Parathyroid adenoma (tissue), 2 donors: ENCODE measurements around the gene CAMK2G.

ENCODE experiments used
- H2AFZ ChIP-seq: fragments of 300-600 bp; sonication (generic); one replicate; pipeline ENCODE4 v1.7.0; 2017; ENCODE audit warnings: antibody characterized with exemption, mild to moderate bottlenecking
- H3K27ac ChIP-seq: fragments of 300-600 bp; sonication (generic); one replicate; pipeline ENCODE4 v1.7.0; 2017
- H3K27me3 ChIP-seq: fragments of 300-600 bp; sonication (generic); one replicate; pipeline ENCODE4 v1.7.0; 2017; ENCODE audit warnings: low read length; ENCODE audit not compliant: control insufficient read depth, insufficient read depth
- H3K36me3 ChIP-seq: fragments of 300-600 bp; sonication (generic); one replicate; pipeline ENCODE4 v1.7.0; 2017; ENCODE audit warnings: low read length; ENCODE audit not compliant: control insufficient read depth, insufficient read depth
- H3K4me1 ChIP-seq: fragments of 300-600 bp; sonication (generic); one replicate; pipeline ENCODE4 v1.7.0; 2017; ENCODE audit warnings: control low read depth
- H3K4me2 ChIP-seq: fragments of 300-600 bp; sonication (generic); one replicate; pipeline ENCODE4 v1.7.0; 2017; ENCODE audit warnings: low read length
- H3K4me3 ChIP-seq: fragments of 300-600 bp; sonication (generic); one replicate; pipeline ENCODE4 v1.7.0; 2017; ENCODE audit warnings: low read depth, low read length
- H3K79me2 ChIP-seq: fragments of 300-600 bp; sonication (generic); one replicate; pipeline ENCODE4 v1.7.0; 2017; ENCODE audit warnings: control low read depth
- H3K9ac ChIP-seq: fragments of 300-600 bp; sonication (generic); one replicate; pipeline ENCODE4 v1.7.0; 2017; ENCODE audit warnings: mild to moderate bottlenecking
- H3K9me3 ChIP-seq: fragments of 300-600 bp; sonication (generic); one replicate; pipeline ENCODE4 v1.7.0; 2017; ENCODE audit warnings: low read length; ENCODE audit not compliant: control insufficient read depth
- CTCF ChIP-seq: fragments of 300-600 bp; sonication (generic); IDR thresholded peaks from one replicate; pipeline ENCODE4 v1.7.0; 2017; ENCODE audit warnings: antibody characterized with exemption, mild to moderate bottlenecking
- donor health status: primary hyperparathyroidism.

CAMK2G gene

GRCh38 chr10:73809061-73809818 is 65.1 kb downstream of the CAMK2G start:
- Histone ChIP-seq H3K79me2 (peaks cover 12% of the 10 kb centered on the region), H3K27ac (no peak overlapping the region), H3K4me2 (peak overlapping the region; percentile 34), H3K4me1 (peaks cover 15% of the 10 kb centered on the region), H3K4me3 (peak overlapping the region; percentile 24), H3K9me3 (no peaks in the 10 kb centered on the region), H3K36me3 (no peaks in the 10 kb centered on the region), H3K9ac (no peak overlapping the region), H3K27me3 (no peaks in the 10 kb centered on the region), H2AFZ (no peak overlapping the region)
- TF ChIP-seq CTCF = no peak

- no peak overlapping the region for H3K9ac ChIP-seq
- H3K9me3 ChIP-seq = no peaks in the 10 kb centered on the region
- H3K4me2 ChIP-seq = no peak overlapping the region
- peaks cover 12% of the 10 kb centered on the region for H3K79me2 ChIP-seq
- no peak overlapping the region for H3K4me3 ChIP-seq
- H3K36me3 ChIP-seq = no peaks in the 10 kb centered on the region
- no peak overlapping the region for H2AFZ ChIP-seq
- no peak overlapping the region for H3K27ac ChIP-seq
- H3K4me1 ChIP-seq = peaks cover 15% of the 10 kb centered on the region
- TF ChIP-seq CTCF = no peak
- H3K27me3 ChIP-seq = no peaks in the 10 kb centered on the region
Measured at GRCh38 chr10:73808021-73808815, 66.1 kb downstream of the CAMK2G start.

- H3K36me3 ChIP-seq = no peaks in the 10 kb centered on the region
- H3K9ac ChIP-seq = no peak overlapping the region
- H3K4me3 ChIP-seq = no peak overlapping the region
Measured at GRCh38 chr10:73807471-73807870, 66.9 kb downstream of the CAMK2G start.

GRCh38 chr10:73806176-73806950 is 68.0 kb downstream of the CAMK2G start:
- Histone ChIP-seq H3K9me3 (no peaks in the 10 kb centered on the region), H3K4me3 (no peak overlapping the region), H3K9ac (no peak overlapping the region), H3K27ac (no peak overlapping the region), H3K4me2 (no peak overlapping the region), H3K36me3 (no peaks in the 10 kb centered on the region), H3K4me1 (peaks cover 15% of the 10 kb centered on the region), H3K79me2 (peaks cover 12% of the 10 kb centered on the region), H3K27me3 (no peaks in the 10 kb centered on the region), H2AFZ (no peak overlapping the region)
- TF ChIP-seq CTCF = no peak

More at GRCh38 chr10:73807471-73807870, 66.9 kb downstream of the CAMK2G start:
- H3K9me3 ChIP-seq = no peaks in the 10 kb centered on the region
- H2AFZ ChIP-seq = no peak overlapping the region
- H3K27me3 ChIP-seq = no peaks in the 10 kb centered on the region
- peaks cover 15% of the 10 kb centered on the region for H3K4me1 ChIP-seq
- TF ChIP-seq CTCF = no peak
- H3K4me2 ChIP-seq = no peak overlapping the region
- peaks cover 12% of the 10 kb centered on the region for H3K79me2 ChIP-seq
- no peak overlapping the region for H3K27ac ChIP-seq
